Hematopoietic multipotent progenitor cell treated with erythropoietin and hydrocortisone succinate and interleukin-3 and kit ligand, for 17 days (in vitro differentiated cells): ENCODE measurements around the gene KPNA1.
"Not testable (repeated sequence)": the region's sequence is repeated elsewhere in the genome, so short reads cannot be mapped to it uniquely, and the experiment has no call there.

Experiments used
- DNase-seq: peaks from one replicate; pipeline ENCODE4 v3.0.0-alpha.2; 2015; ENCODE audit warnings: low spot score

Gene KPNA1

GRCh38 chr3:122475316-122475715 lies 39.4 kb downstream of the KPNA1 start:
- no peak for DNase-seq

- no peak for DNase-seq
Observed at GRCh38 chr3:122469659-122470058, 45.1 kb downstream of the KPNA1 start.

GRCh38 chr3:122468896-122469533 lies 45.7 kb downstream of the KPNA1 start:
- no peak for DNase-seq

GRCh38 chr3:122466701-122467240 lies 48.0 kb downstream of the KPNA1 start:
- no peak for DNase-seq

GRCh38 chr3:122464659-122465058 lies 50.1 kb downstream of the KPNA1 start:
- DNase-seq: no peak

GRCh38 chr3:122462406-122462805 lies 52.3 kb downstream of the KPNA1 start:
- no peak for DNase-seq

- DNase-seq: no peak
Observed at GRCh38 chr3:122461806-122462205, 52.9 kb downstream of the KPNA1 start.

- peak; percentile 74 for DNase-seq
Observed at GRCh38 chr3:122458992-122459391, 55.7 kb downstream of the KPNA1 start.

- no peak for DNase-seq
Observed at GRCh38 chr3:122457706-122458105, 57.0 kb downstream of the KPNA1 start.

GRCh38 chr3:122456074-122456473 lies 58.7 kb downstream of the KPNA1 start:
- no peak for DNase-seq

GRCh38 chr3:122451371-122451770 lies 63.4 kb downstream of the KPNA1 start:
- DNase-seq: no peak

- not testable (repeated sequence) for DNase-seq
Observed at GRCh38 chr3:122448218-122448617, 66.5 kb downstream of the KPNA1 start.

- DNase-seq: not testable (repeated sequence)
Observed at GRCh38 chr3:122444491-122444887, 70.2 kb downstream of the KPNA1 start.

GRCh38 chr3:122443762-122444490 lies 70.8 kb downstream of the KPNA1 start:
- not testable (repeated sequence) for DNase-seq

GRCh38 chr3:122443090-122443489 lies 71.6 kb downstream of the KPNA1 start:
- no peak for DNase-seq

- DNase-seq: no peak
Observed at GRCh38 chr3:122435950-122436349, 78.8 kb downstream of the KPNA1 start.

- DNase-seq: no peak
Observed at GRCh38 chr3:122430371-122430770, 84.4 kb downstream of the KPNA1 start.

- no peak for DNase-seq
Observed at GRCh38 chr3:122427857-122428471, 86.8 kb downstream of the KPNA1 start.

GRCh38 chr3:122421836-122422235 lies 92.9 kb downstream of the KPNA1 start:
- no peak for DNase-seq

- DNase-seq: no peak
Observed at GRCh38 chr3:122421101-122421500, 93.6 kb downstream of the KPNA1 start.

GRCh38 chr3:122416966-122417365 lies 97.8 kb downstream of the KPNA1 start:
- DNase-seq: no peak

GRCh38 chr3:122415762-122416654 lies 98.7 kb downstream of the KPNA1 start, which contains the start of gene WDR5B:
Gene WDR5B (minus strand): TSS chr3:122416062. CDS start chr3:122415528, 534 bp downstream.
- peak; percentile 99 for DNase-seq
